SK-N-SH treated with all-trans-retinoic acid at 6 μM for 48 hours (cell line): ENCODE measurements around the gene OR11H12.
A peak's percentile ranks its signal among the peaks of the same experiment; 100 is the strongest.
"Not testable (repeated sequence)": the region's sequence is repeated elsewhere in the genome, so short reads cannot be mapped to it uniquely, and the experiment has no call there.

Experiments
- ATAC-seq: fragments of 200-7000 bp; cut with Tn5 transposase; 3 replicates; pipeline ENCODE4 v1.9.1; 2020; ENCODE audit warnings: mild to moderate bottlenecking, moderate library complexity

OR11H12 gene, protein sequence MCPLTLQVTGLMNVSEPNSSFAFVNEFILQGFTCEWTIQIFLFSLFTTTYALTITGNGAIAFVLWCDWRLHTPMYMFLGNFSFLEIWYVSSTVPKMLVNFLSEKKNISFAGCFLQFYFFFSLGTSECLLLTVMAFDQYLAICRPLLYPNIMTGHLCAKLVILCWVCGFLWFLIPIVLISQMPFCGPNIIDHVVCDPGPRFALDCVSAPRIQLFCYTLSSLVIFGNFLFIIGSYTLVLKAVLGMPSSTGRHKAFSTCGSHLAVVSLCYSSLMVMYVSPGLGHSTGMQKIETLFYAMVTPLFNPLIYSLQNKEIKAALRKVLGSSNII

DNA sequence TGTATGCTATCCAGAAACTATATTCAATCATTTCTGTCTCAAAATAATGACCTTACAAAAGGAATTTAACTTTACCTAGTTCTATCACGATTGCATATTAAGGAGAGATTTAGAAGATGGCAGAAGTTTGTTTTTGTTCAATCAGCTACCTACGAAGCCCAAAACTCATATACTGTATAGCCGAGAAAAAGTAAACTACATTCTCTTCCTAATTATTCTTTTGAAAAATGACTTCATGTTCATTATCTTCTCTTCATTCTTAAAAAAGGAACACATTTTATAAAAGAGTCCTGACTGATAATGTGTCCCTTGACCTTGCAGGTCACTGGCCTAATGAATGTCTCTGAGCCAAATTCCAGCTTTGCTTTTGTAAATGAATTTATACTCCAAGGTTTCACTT lies at the start of gene OR11H12:
OR11H12 (plus strand) TSS at position 301 of the 400 bp plus-strand sequence; CDS start at position 301, 0 bp downstream.
- not testable (repeated sequence) for ATAC-seq

DNA sequence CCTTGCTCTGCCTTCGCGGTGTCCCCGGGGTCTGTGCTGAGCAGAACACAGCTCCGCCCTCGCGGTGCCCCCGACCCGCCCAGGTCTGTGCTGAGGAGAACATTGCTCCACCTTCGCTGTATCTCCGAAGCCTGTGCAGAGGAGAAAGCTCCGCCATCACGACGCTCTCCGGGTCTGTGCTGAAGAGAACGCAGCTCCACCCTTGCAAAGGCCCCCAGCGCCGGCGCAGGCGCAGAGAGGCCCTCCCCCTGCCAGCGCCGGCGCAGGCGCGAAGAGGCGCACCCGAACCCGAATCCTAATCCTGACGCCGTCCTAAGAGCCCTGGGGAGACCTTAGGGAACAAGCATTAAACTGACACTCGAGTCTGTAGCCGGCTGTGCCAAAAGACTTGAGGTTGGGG lies 18.0 kb upstream of the OR11H12 start:
- peak; percentile 63 for ATAC-seq

DNA sequence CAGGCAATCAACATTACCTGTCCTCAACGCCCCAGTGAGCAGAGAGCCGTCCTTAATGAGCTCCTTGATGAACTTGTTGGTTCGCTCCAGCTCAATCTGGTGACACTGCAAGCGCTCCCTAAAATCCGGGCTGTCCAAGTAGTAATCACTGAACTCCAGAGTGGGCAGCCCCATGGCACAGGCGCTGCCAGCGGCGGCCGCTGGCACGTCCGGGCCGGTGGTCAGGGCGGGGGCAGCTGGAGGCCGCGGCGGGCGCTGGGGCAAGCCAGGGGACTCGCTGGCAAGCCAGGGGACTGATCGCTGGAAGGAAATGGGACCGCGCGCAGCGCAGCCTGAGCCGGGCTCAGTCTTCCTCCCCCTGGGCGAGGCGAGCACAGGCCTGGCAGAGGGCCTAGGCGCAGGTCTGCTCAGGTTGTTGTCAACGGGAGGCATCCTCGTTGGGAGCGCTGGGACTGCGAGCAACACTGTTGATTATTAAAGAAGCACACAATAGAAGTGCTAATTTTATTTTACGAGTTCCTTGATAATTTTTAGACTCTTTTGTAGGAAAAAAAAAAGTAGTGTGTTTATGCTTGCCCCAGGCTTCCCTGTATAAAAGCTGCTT lies 25.8 kb downstream of the OR11H12 start:
- ATAC-seq, result not testable (repeated sequence)

DNA sequence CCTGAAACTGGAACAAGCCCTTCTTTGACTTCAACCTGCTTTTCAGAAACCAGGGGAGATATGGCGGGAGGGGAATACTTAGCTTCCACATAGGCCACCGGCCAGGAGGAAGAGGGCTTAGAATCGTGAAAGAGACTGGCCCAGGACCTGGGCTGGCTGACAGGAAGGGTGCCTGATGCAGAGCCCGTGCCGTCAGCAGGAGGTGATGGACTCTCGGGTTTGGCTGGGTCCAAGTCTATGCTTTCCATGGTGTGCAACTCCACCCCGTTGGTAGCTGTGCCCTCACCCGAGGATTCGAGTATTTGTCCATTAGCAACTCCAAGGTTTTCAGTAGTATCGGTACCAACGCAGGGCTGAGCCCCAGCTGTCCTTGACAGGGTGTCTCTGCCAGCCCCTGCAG lies 35.1 kb downstream of the OR11H12 start:
- not testable (repeated sequence) for ATAC-seq

DNA sequence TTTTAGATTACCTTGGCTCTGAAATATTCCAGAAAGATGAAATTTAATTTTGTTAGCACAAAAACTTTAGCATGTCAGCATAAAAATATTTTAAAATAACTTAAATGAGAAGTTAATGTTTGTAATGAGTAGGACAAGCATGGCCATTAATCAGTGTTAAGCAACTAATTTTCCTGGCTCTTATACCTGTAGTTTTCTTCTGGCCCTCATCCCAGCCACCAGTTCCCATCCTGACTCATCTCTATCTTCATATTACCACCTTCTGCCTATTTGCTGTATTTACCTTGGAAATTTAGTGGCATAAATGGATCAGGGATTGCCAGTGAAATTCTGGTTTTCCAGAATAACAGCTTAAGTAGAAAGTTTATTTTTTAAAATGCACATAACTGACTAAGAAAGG lies 37.1 kb downstream of the OR11H12 start:
- ATAC-seq, result not testable (repeated sequence)

DNA sequence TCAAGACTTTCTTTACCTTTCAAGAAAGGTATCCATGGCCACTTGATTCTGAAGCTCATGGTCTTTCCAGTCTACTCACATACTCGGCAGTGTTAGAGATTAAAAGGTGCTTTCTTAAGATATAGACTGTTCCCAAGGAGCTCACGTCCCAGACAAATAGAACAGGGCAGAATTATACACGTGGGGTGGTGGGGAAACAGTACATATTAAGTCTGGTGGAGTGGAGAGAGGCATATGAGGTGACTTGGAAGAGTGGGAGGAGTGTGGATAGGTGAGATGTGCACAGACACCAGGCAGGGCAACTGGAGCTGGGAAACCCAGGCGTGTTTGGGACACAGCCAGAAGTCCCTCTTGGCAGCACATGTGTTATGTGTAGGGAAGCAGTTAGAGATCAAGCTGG lies 37.9 kb downstream of the OR11H12 start:
- peak; percentile 30 for ATAC-seq

DNA sequence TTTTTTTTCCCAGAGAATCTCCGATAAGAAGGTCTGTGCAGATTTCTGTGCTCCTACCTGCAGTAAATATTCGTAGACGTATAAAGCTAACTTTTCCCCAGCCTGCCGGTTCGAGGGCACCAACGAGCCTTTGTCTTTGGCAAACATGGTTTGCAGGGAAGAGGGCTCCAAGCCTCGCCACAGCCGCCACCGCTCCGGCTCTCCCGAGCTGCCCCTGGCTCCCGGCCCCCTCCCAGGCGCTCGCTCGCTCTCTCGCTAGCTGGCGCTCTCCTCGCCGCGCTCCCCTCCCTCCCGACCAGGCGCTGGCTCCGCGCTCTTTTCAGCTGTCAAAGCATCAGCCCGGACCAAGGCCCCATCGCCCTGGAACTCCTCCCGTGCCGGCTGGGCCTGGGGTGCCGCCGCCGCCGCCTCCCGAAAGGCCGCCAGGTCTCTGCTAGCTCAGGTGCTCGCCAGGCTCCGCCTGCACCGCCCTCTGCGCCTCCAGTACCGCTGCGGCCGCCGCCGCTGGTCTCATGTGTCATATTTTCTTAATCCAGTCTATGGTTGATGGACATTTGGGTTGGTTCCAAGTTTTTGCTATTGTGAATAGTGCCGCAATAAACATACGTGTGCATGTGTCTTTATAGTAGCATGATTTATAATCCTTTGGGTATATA lies 45.3 kb downstream of the OR11H12 start:
- peak; percentile 78 for ATAC-seq
